Measurements from ENCODE around the gene STK32B. TPM values are rescaled to one million over a fixed set of nuclear protein-coding genes. Genes with fewer than 3 reads are reported as not detected.

Gene STK32B
- total and polyA plus RNA-seq, 3 donors from 2014 or later, result 17.5 to 29.7 (median 22.6) TPM

DNA sequence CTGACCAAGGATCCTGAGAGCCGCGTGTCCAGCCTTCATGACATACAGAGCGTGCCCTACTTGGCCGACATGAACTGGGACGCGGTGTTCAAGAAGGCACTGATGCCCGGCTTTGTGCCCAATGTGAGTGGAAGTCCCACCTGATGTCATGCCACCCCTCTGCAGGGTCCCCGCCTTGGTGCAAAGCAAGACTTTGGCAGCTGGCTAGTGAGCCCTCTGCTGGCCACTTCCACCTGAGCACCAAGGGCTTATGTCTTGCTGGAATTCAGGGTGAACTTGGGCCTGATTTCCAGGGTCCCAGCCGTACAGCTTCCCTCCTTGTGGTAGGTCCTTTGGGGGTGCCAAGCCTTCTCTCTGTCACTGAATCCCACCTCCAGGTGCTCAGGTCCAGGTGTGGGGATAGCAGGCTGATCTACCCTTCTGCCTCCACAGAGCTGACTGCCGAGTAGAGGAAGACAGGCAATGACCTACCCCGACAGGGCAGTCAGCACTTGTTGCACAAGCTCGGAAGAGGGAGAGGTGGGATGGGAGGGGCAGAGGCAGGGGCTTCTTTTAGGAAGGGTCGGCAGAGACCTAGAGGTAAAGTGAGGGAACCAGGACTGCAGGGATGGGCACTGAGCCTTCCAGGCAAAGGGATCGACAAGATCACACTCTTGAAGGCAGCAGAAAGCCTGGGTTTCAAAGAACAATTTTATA is 409.0 kb downstream of the STK32B start:
- DNase-seq, result no peak
- no peak for TF ChIP-seq POLR2A (IDR thresholded peaks at IDR 0.05)
- TF ChIP-seq, protein P1, sequence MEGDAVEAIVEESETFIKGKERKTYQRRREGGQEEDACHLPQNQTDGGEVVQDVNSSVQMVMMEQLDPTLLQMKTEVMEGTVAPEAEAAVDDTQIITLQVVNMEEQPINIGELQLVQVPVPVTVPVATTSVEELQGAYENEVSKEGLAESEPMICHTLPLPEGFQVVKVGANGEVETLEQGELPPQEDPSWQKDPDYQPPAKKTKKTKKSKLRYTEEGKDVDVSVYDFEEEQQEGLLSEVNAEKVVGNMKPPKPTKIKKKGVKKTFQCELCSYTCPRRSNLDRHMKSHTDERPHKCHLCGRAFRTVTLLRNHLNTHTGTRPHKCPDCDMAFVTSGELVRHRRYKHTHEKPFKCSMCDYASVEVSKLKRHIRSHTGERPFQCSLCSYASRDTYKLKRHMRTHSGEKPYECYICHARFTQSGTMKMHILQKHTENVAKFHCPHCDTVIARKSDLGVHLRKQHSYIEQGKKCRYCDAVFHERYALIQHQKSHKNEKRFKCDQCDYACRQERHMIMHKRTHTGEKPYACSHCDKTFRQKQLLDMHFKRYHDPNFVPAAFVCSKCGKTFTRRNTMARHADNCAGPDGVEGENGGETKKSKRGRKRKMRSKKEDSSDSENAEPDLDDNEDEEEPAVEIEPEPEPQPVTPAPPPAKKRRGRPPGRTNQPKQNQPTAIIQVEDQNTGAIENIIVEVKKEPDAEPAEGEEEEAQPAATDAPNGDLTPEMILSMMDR (IDR thresholded peaks at IDR 0.05), result peak in 2 of 3 experiments; percentile 27 to 33
- 81% methylated on average over 11 to 14 of the region's 14 CpGs for WGBS, 2 donors
- Histone ChIP-seq H3K4me3 (no peak overlapping the region), H3K36me3 (ENCODE audit: low read depth, missing control alignments) (no peaks in the 10 kb centered on the region), H3K4me1 (no peaks in the 10 kb centered on the region), H3K27me3 (no peaks in the 10 kb centered on the region), H3K9me3 (no peaks in the 10 kb centered on the region), H3K27ac (no peak overlapping the region)
- intact Hi-C loops (cut with DNase I; ENCODE audit: low total_unique reads), result no loop called here

DNA sequence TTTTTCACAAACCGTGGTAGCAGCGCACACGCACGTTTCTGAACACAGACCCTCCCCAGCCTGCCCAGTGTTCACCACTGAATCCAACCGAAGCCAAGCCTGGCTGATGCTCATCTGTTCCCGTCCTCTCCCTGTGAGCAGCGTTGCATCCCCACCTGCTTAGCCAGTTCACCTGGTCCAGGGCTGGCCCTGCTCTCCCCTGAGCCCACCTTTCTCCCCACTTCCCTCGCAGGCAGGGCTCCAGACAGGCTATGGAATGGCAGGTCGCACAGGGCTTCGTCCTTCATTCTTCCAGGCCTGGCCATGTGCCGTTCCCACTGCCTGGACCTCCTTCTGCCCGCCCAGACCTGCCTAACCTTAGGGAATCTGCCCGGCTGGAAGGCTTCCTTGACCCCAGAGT is 410.2 kb downstream of the STK32B start:
- no peak overlapping the region for H3K27ac ChIP-seq
- TF ChIP-seq, protein P1 (IDR thresholded peaks at IDR 0.05), result no peak
- no peak for TF ChIP-seq POLR2A (IDR thresholded peaks at IDR 0.05)
- 89 to 90% methylated on average over 13 of the region's 13 CpGs for WGBS, 2 donors
- DNase-seq, result no peak
- intact Hi-C loops (cut with DNase I; ENCODE audit: low total_unique reads), result no loop called here
- no peaks in the 10 kb centered on the region for H3K4me1 ChIP-seq
- no peaks in the 10 kb centered on the region for H3K9me3 ChIP-seq
- H3K36me3 ChIP-seq (ENCODE audit: low read depth, missing control alignments), result no peaks in the 10 kb centered on the region
- no peaks in the 10 kb centered on the region for H3K27me3 ChIP-seq
- H3K4me3 ChIP-seq, result no peak overlapping the region

DNA sequence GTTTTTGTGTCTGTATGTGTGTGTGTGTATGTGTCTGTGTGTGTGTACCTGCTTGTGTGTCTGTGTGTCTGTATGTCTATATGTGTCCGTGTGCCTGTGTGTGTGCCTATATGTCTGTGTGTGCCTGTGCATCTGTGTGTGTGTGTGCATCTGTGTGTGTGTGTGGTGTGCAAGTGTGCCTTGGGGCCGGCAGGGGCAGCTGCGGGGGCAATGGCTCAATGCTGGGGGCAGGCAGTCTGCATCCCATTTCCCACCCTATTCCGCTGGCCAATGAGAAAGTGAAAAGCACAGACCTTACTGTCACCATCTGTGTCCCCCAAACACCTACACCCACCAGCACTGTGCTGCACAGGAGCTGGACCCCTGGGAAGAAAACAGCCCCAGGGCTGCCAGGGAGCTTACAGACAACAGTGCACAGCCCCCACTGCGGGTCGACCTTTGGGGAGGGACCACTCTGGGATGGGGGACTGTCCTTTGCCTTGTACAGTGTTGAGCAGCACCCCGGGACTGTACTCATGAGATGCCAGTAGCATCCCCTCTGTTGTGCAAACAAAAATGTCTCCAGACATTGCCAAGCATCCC is 411.1 kb downstream of the STK32B start:
- WGBS, 2 donors, result 90 to 100% methylated on average over 3 to 7 of the region's 7 CpGs
- intact Hi-C loops (cut with DNase I; ENCODE audit: low total_unique reads), result no loop called here
- no peaks in the 10 kb centered on the region for H3K27me3 ChIP-seq

DNA sequence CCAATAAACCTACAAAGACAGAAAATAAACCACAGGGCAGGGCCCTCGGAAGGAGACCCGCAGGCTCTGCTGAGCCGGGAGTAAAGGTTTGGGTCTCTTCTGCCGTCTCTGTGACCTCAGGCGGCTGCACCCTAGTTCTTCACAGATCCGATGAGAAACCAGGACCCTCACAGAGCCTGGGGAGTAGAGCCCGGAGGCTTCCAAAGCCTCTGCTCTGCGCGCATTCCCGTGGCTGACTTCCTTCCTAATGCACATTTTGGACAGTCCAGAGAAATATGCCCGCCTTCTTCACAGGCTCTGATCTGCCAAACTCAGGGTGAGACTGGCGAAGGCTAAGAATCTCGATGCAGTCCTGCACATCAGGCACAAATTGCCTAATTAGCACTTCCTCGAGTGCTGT is 411.6 kb downstream of the STK32B start:
- 76 to 81% methylated on average over 14 of the region's 14 CpGs for WGBS, 2 donors

More for the DNA sequence above, 411.1 kb downstream of the STK32B start:
- no peak for DNase-seq
- TF ChIP-seq, protein P1 (IDR thresholded peaks at IDR 0.05), result no peak
- no peak for TF ChIP-seq POLR2A (IDR thresholded peaks at IDR 0.05)
- H3K4me3 ChIP-seq, result no peak overlapping the region
- H3K9me3 ChIP-seq, result no peaks in the 10 kb centered on the region
- H3K36me3 ChIP-seq (ENCODE audit: low read depth, missing control alignments), result no peaks in the 10 kb centered on the region
- no peak overlapping the region for H3K27ac ChIP-seq
- no peaks in the 10 kb centered on the region for H3K4me1 ChIP-seq

More for the DNA sequence above, 411.6 kb downstream of the STK32B start:
- Histone ChIP-seq H3K36me3 (ENCODE audit: low read depth, missing control alignments) (no peaks in the 10 kb centered on the region), H3K27me3 (no peaks in the 10 kb centered on the region), H3K4me3 (no peak overlapping the region), H3K4me1 (no peaks in the 10 kb centered on the region), H3K9me3 (no peaks in the 10 kb centered on the region), H3K27ac (no peak overlapping the region)
- no peak for TF ChIP-seq POLR2A (IDR thresholded peaks at IDR 0.05)
- TF ChIP-seq, protein P1 (IDR thresholded peaks at IDR 0.05), result no peak
- intact Hi-C loops (cut with DNase I; ENCODE audit: low total_unique reads), result no loop called here
- no peak for DNase-seq
